GM21737 (cell line): ENCODE results near the gene NSDHL.
"Not testable (repeated sequence)": the region's sequence is repeated elsewhere in the genome, so short reads cannot be mapped to it uniquely, and the experiment has no call there.

Source experiments
- ATAC-seq: cut with Tn5 transposase; IDR thresholded peaks from one replicate; pipeline ENCODE4 v1.9.1; 2021; ENCODE audit warnings: mild to moderate bottlenecking, moderate library complexity; ENCODE audit not compliant: unreplicated experiment

Gene NSDHL

GRCh38 chrX:152830312-152831305 lies at the start of gene NSDHL, which contains the start of gene CETN2:
NSDHL (plus strand) TSS chrX:152831063; CDS start chrX:152846325, 15,262 bp downstream.
CETN2 (minus strand) TSS chrX:152830757; CDS start chrX:152830710, 47 bp downstream.
- peak; percentile 99 for ATAC-seq

GRCh38 chrX:152787062-152787461 lies 43.8 kb upstream of the NSDHL start:
- ATAC-seq, result not testable (repeated sequence)

GRCh38 chrX:152798945-152799344 lies 31.9 kb upstream of the NSDHL start:
- no peak for ATAC-seq

- no peak for ATAC-seq
Observed at GRCh38 chrX:152806035-152806434, 24.8 kb upstream of the NSDHL start.

GRCh38 chrX:152810403-152810802 lies 20.5 kb upstream of the NSDHL start:
- no peak for ATAC-seq

GRCh38 chrX:152813206-152813605 lies 17.7 kb upstream of the NSDHL start:
- ATAC-seq, result no peak

GRCh38 chrX:152814048-152814447 lies 16.8 kb upstream of the NSDHL start:
- ATAC-seq, result no peak

- no peak for ATAC-seq
Observed at GRCh38 chrX:152817078-152817764, 13.6 kb upstream of the NSDHL start.

- no peak for ATAC-seq
Observed at GRCh38 chrX:152818356-152818755, 12.5 kb upstream of the NSDHL start.

- ATAC-seq, result no peak
Observed at GRCh38 chrX:152819266-152819665, 11.6 kb upstream of the NSDHL start.

GRCh38 chrX:152819732-152820131 lies 11.1 kb upstream of the NSDHL start:
- ATAC-seq, result no peak

- ATAC-seq, result no peak
Observed at GRCh38 chrX:152821145-152821765, 9.6 kb upstream of the NSDHL start.

GRCh38 chrX:152822383-152823086 lies 8.3 kb upstream of the NSDHL start:
- no peak for ATAC-seq

- no peak for ATAC-seq
Observed at GRCh38 chrX:152823657-152824056, 7.2 kb upstream of the NSDHL start.

- no peak for ATAC-seq
Observed at GRCh38 chrX:152824841-152825374, 6.0 kb upstream of the NSDHL start.

- ATAC-seq, result no peak
Observed at GRCh38 chrX:152831391-152831790, 528 bp downstream of the NSDHL start.

GRCh38 chrX:152832520-152832919 lies 1.7 kb downstream of the NSDHL start:
- ATAC-seq, result no peak

- ATAC-seq, result no peak
Observed at GRCh38 chrX:152833378-152833777, 2.5 kb downstream of the NSDHL start.

GRCh38 chrX:152835470-152835869 lies 4.6 kb downstream of the NSDHL start:
- not testable (repeated sequence) for ATAC-seq

GRCh38 chrX:152842772-152843338 lies 12.0 kb downstream of the NSDHL start:
- ATAC-seq, result no peak
